ENCODE data around the gene CARD19.

Gene CARD19

GRCh38 chr9:93064392-93065134, 31.5 kb upstream of the CARD19 start:
- DNase-seq (ENCODE audit: low spot score) = no peak

DNA sequence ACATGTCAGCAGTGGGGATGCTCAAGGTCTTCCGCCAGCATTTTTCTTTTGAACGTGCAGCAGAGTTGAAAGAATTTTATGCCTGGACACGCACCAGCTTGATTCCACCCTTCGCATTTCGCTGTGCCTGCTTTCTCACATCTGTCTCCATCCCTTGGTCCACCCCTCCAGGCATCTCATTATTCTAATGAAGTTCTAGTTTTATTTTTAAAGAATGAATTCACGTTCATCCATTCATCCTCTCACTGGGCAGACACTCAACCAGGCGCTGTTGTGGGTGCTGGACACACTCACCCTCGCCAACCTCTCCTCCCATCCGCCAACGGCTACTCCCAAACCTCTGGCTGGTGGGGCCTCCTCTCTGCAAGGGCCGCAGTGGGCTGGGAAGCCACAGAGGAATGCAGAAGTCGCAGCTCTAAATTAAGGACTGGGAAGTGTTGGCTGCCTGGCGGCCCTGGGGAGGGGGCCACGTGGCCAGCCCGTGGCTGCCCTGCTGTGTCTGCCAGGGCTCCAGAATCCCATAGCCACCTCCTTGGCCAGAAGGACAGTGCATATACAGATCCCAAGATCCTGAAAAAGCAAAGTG, 30.8 kb upstream of the CARD19 start:
- DNase-seq (ENCODE audit: low spot score) = no peak

DNA sequence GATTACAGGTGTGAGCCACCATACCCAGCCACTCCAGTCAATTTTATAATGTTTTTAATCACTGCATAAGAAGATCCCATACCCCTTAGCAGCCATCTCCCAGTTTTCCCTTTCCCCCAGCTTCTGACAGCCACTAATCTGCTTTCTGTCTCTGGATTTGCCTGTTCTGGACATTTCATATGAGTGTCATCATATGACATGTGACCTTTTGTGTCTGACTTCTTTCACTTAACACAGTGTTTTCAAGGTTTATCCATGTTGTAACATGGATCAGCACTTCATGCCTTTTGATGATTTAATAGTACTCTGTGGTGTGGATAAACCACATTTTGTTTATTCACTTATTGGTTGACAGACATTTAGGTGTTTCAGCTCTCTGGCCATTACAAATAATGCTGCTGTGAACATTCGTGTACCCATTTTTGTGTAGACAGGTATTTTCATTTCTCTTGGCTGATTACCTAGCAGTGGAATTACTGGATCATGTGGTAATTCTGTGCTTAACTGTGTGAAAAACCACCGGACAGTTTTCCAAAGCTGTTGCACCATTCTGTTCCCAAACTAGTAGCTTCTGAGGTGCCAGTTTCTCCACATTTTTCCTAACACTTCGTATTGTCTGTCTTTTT, 28.9 kb upstream of the CARD19 start:
- no peak for DNase-seq (ENCODE audit: low spot score)

GRCh38 chr9:93068956-93069355, 27.1 kb upstream of the CARD19 start:
- DNase-seq (ENCODE audit: low spot score) = no peak

GRCh38 chr9:93071464-93071863, 24.6 kb upstream of the CARD19 start:
- peak; percentile 46 for DNase-seq (ENCODE audit: low spot score)

DNA sequence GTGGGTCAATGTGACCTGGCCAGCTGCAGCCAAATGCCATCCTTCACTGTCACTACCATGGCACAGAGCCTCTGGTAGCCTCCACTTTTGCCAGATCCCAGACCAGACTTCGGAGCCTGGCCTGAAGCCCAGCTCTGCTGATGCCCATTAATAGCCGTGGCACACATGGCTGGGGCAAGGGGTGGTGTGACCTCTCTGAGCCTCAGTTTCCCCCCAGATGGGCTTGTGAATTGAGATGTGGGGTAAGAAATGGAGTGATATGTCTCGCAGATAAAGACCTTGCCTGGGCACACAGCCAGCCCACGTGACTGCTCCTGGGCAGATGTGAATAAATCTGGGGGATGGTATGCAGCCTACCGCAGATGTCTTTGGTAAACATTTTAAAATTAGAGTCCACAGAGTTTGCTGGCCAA, 23.6 kb upstream of the CARD19 start:
- no peak for DNase-seq (ENCODE audit: low spot score)

- no peak for DNase-seq (ENCODE audit: low spot score)
These were observed 19.8 kb upstream of the CARD19 start for GRCh38 chr9:93076101-93076791.

- DNase-seq (ENCODE audit: low spot score) = no peak
These were observed 19.3 kb upstream of the CARD19 start for GRCh38 chr9:93076792-93077128.

DNA sequence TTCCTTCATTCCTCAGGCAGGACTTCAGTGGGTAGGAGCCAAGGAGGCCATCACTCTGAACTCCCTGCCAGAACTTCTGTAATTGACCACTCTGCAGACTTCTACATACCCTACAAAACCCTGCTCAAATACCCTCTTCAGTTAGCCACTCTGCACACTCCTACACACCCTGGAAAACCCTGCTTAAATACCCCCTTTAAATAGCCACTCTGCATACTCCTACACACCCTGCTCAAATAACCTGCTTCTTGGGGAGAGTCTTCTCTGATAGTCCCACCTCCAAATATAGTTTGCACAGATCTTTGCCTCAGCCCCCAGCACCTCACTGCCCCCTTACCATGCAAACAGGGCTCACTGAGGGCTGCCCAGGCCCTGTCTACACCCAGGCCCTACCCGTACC, 18.6 kb upstream of the CARD19 start:
- no peak for DNase-seq (ENCODE audit: low spot score)

- no peak for DNase-seq (ENCODE audit: low spot score)
These were observed 18.2 kb upstream of the CARD19 start for GRCh38 chr9:93077811-93078210.

DNA sequence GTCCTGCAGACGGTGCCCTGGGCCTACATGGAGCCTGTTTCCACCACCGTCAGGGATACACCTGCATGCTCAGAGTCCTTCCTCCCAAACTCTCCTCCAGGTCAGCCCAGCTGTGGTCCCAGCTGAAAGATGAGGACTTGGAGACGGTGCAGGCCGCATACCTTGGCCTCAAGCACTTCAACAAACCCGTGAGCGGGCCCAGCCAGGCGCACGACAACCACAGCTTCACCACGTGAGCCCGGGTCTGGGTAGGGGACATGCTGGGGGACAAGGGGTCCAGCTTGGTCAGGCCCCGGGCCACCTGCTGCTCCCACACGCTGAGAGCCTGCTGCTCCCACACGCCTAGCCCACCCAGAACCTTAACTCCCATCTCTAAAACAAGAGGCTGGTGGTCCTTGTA, 16.6 kb upstream of the CARD19 start:
- no peak for DNase-seq (ENCODE audit: low spot score)

- DNase-seq (ENCODE audit: low spot score) = no peak
These were observed 15.6 kb upstream of the CARD19 start for GRCh38 chr9:93080406-93080805.

DNA sequence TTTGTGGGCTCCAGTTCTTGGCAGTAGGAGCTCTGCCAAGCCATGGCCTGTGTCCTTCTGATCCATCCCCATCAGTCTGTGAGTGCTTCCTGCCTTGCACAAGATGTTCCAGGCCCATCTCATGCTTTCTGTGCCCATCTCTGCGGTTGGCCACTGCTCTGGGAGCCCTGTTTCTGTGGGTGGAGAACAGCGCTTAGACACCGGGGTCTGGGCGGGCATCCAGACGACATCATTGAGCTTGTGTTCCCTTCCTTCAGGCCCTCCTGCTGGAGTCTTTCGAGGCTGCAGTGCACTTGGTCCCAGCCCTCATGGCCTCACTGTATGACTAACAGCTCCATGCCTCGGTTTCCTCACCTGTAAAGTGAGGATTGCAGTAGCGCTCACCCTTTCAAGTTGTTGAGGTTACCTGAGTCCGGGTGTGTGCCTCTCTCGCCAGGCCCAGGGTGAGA, 14.9 kb upstream of the CARD19 start:
- DNase-seq (ENCODE audit: low spot score) = no peak

GRCh38 chr9:93081931-93082330, 14.1 kb upstream of the CARD19 start:
- DNase-seq (ENCODE audit: low spot score) = no peak

DNA sequence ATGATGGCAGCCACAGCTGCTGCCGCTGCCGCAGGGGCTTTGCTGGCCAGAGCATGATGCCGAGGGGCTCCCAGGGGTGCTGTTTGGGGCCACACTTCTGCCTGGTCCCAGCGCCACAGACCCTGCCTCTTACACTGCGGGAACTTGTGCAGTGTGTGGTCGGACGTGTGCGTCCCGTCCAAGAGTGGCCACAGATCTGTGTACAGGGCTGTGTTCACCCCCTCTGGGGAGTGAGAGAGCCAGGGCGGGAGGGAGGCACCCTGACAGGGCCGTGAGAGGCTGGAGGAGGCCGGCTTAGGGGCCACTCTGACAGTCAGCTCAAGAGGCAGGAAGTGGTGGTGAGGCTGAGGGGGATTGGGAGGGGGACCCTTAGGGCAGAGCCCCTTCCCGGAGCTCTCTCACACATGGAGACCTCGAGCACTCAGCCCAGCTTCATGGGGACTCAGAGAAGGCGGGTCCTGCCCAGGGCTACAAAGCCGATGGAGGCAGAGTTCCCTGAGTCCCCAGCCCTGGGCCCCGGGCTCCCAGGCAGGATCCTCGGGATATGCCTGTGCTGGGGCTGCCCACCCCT, 13.1 kb upstream of the CARD19 start:
- no peak for DNase-seq (ENCODE audit: low spot score)

DNA sequence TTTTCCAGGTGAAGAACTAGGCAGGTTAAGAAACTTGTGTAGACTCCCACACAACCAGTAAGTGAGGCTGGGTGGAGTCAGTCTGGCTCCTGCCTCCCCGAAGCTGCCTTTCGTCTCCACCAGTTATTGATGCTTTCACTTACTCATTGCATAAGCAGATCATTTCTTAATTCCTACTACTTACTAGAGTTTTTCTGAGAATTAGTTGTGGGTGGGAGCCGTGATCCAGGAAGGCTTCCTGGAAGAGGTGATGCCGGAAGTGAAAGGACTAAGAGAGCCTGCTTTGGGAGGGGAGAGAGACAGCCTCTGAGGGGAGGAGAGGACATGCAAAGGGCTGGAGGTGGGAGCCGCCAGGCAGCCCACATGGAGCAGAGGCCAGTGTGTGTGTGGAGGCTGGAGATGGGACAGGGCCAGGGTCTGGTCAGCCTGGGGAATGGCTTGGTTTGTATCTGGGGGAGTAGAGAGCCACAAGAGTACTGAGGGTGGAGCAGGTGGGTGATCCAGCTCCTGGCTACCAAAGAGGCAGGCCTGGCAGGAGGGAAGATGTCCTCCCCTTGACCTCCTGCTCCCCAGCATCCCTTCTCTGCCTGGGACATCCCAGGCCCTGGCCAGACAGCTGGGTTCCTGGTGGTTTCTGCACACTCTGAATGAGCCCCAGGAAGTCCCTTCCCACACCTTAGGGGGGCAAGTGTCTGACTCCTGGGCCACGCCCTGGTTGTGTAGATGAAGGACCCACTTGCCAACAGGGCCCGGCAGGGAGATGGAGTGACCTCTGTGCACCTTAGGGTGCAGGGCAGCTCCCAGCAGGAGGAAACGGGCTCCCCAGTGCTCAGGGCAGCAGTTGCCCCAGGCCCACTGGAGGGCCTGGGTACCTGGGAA, 12.2 kb upstream of the CARD19 start:
- DNase-seq (ENCODE audit: low spot score) = no peak

- no peak for DNase-seq (ENCODE audit: low spot score)
These were observed 11.5 kb upstream of the CARD19 start for GRCh38 chr9:93084471-93084881.

DNA sequence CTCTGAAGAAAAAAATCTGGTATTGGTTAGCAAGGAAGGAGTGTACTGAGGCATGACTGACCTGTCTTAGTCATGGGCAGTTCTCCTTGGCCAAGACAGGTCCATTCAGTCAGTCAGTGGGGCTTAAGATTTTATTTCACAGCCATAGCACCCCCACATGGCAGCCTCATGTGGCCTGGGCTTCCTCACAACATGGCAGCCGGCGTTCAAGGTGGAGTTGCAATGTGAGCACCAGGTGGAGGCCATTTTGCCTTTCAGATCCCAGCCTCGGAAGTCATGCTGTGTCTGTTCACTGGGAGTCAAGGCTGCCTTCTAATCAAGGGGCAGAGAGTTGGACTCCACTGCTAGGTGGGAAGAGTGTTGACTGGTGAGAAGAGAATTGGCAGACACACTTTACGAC, 10.3 kb upstream of the CARD19 start:
- DNase-seq (ENCODE audit: low spot score) = no peak

- no peak for DNase-seq (ENCODE audit: low spot score)
These were observed 9.4 kb upstream of the CARD19 start for GRCh38 chr9:93086447-93087224.

DNA sequence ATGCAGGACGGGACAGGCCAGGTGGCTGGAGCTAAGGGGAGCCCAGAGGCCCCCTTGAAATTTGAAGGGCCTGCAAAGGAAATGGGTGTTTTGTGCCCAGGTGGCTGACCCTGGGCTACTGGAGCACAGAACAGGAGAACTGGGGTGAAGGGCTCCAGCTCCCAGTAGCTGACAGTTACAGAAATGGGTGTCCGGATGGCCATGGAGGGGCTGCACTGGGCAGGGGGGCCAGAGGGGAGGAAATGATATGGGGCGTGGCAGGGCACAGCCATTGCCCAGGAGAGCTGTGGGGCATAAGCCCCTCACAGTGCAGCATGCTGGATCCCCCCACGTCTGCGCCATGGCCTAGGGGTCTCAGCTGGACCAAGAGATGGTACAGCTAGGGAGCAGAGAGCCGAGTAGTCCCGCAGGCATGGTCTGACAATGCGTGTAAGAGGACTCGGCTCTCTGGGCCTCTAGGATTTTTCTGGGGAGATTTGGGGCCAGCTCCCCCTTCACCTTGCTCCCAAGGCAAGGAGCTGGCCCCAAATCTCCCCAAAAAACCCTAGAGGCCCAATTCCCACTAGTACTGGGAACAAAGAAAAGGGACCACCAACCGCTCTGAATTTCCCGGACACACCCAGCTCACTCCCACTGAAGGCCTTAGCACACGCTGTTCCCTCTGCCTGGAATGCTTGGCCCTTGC, 7.9 kb upstream of the CARD19 start:
- DNase-seq (ENCODE audit: low spot score) = no peak

Measured in RKO (cell line).